B cell (primary cell): ENCODE data around the gene TXNDC11. TPM values are rescaled to one million over a fixed set of nuclear protein-coding genes. Genes with fewer than 3 reads are reported as not detected.
A peak's percentile ranks its signal among the peaks of the same experiment; 100 is the strongest.

Experiments used
- ATAC-seq: fragments of 200-7000 bp; cut with Tn5 transposase; one replicate; pipeline ENCODE4 v1.10.0; 2021; ENCODE audit warnings: low read depth, mild to moderate bottlenecking, moderate number of reproducible peaks, moderate library complexity
- CTCF ChIA-PET: fragments of 350-600 bp; sonication (Branson Sonifier 250); formaldehyde crosslinking; loops from one replicate; lab custom pipeline; 2021; ENCODE audit warnings: antibody characterized with exemption, inconsistent platforms; lab: Charles Lee
- POLR2A ChIA-PET: fragments of 350-600 bp; sonication (Branson Sonifier 250); formaldehyde crosslinking; loops from one replicate; lab custom pipeline; 2021; ENCODE audit warnings: antibody characterized with exemption; lab: Charles Lee
- DNase-seq: peaks from one replicate; pipeline ENCODE4 v3.0.0; 2013
- H2AFZ ChIP-seq: 2 replicates; pipeline ENCODE4 v1.6.1; 2012; ENCODE audit warnings: mild to moderate bottlenecking, low read depth, low read length; ENCODE audit not compliant: insufficient read depth, poor library complexity, severe bottlenecking
- H3K27ac ChIP-seq, 2 donors: 1 replicate in 1 of 2; 2 replicates in 1 of 2; pipeline ENCODE4 v1.5.1; 2012 to 2013; ENCODE audit warnings: low read length in 2 of 2, mild to moderate bottlenecking in 2 of 2, moderate library complexity in 1 of 2
- H3K27me3 ChIP-seq, 4 experiments: fragments of 200-600 bp in 1 of 4; sonication (generic) in 1 of 4; replicated peaks in 1 of 4; 1 replicate in 2 of 4; 2 replicates in 2 of 4; pipeline versions ENCODE4 v1.6.1 to v1.7.0; 2013 to 2016; ENCODE audit warnings: low read length in 3 of 4, mild to moderate bottlenecking in 2 of 4, mixed read lengths in 1 of 4, moderate library complexity in 1 of 4; ENCODE audit not compliant: insufficient read depth in 4 of 4, control insufficient read depth in 3 of 4; ENCODE audit errors: control extremely low read depth in 1 of 4
- H3K36me3 ChIP-seq, 2 experiments: replicated peaks in 1 of 2; 1 replicate in 1 of 2; 2 replicates in 1 of 2; pipeline versions ENCODE4 v1.6.1 to v1.7.1; 2013; ENCODE audit warnings: low read length in 1 of 2; ENCODE audit not compliant: insufficient read depth in 2 of 2, control insufficient read depth in 1 of 2; ENCODE audit errors: control extremely low read depth in 1 of 2, extremely low read depth in 1 of 2
- H3K4me1 ChIP-seq, 2 donors: fragments of 200-600 bp in 1 of 2; sonication (generic) in 1 of 2; 1 replicate in 1 of 2; 2 replicates in 1 of 2; pipeline versions ENCODE4 v1.5.1 to v1.6.1; 2013 to 2017; ENCODE audit warnings: low read length in 2 of 2; ENCODE audit not compliant: control insufficient read depth in 2 of 2, insufficient read depth in 2 of 2
- H3K4me2 ChIP-seq: replicated peaks from 2 replicates; pipeline ENCODE3; 2012; ENCODE audit warnings: mild to moderate bottlenecking, low read depth, low read length; ENCODE audit not compliant: poor library complexity, severe bottlenecking
- H3K4me3 ChIP-seq, 5 experiments: fragments of 200-600 bp in 1 of 5; sonication (generic) in 1 of 5; 1 replicate in 3 of 5; 2 replicates in 2 of 5; pipeline versions ENCODE4 v1.5.1 to v1.7.0; 2011 to 2016; ENCODE audit warnings: low read length in 4 of 5, mild to moderate bottlenecking in 4 of 5, low read depth in 2 of 5, control low read depth in 1 of 5, moderate library complexity in 1 of 5; ENCODE audit not compliant: insufficient read depth in 1 of 5; ENCODE audit errors: control extremely low read depth in 1 of 5, extremely low read depth in 1 of 5
- H3K79me2 ChIP-seq: fragments of 200-600 bp; sonication (generic); one replicate; pipeline ENCODE4 v1.6.0; 2016; ENCODE audit warnings: low read length; ENCODE audit not compliant: control insufficient read depth, insufficient read depth
- H3K9ac ChIP-seq: fragments of 200-600 bp; sonication (generic); 2 replicates; pipeline ENCODE4 v1.6.1; 2017; ENCODE audit warnings: mild to moderate bottlenecking, low read length, moderate library complexity
- H3K9me3 ChIP-seq, 3 donors: one replicate each; pipeline versions ENCODE4 v1.6.1 to v1.7.1; 2013; ENCODE audit warnings: low read length in 2 of 3; ENCODE audit not compliant: control insufficient read depth in 2 of 3, insufficient read depth in 1 of 3; ENCODE audit errors: control extremely low read depth in 1 of 3
- H4K20me1 ChIP-seq: 2 replicates; pipeline ENCODE4 v1.6.0; 2012; ENCODE audit warnings: mild to moderate bottlenecking, low read length; ENCODE audit not compliant: insufficient read depth, control insufficient read depth, poor library complexity, severe bottlenecking
- H3K27ac Mint-ChIP-seq: one replicate; pipeline ENCODE4 v1.8.0; 2021; ENCODE audit warnings: mixed read lengths
- H3K27me3 Mint-ChIP-seq: one replicate; pipeline ENCODE4 v1.8.0; 2021; ENCODE audit warnings: mixed read lengths
- H3K4me1 Mint-ChIP-seq: one replicate; pipeline ENCODE4 v1.8.0; 2021; ENCODE audit warnings: mixed read lengths
- H3K4me3 Mint-ChIP-seq: one replicate; pipeline ENCODE4 v1.8.0; 2021; ENCODE audit warnings: mixed read lengths
- H3K9me3 Mint-ChIP-seq: one replicate; pipeline ENCODE4 v1.8.0; 2022; ENCODE audit warnings: mixed read lengths; ENCODE audit not compliant: insufficient read depth
- CTCF ChIP-seq: fragments of 200-600 bp; IDR thresholded peaks from one replicate; pipeline ENCODE4 v1.8.0; 2022; ENCODE audit warnings: antibody characterized with exemption, mild to moderate bottlenecking
- EZH2 ChIP-seq: IDR thresholded peaks from 2 replicates; pipeline ENCODE4 v1.6.1; 2012; ENCODE audit warnings: borderline replicate concordance, low read depth, mild to moderate bottlenecking, moderate library complexity, low read length; ENCODE audit not compliant: insufficient read depth, poor library complexity, severe bottlenecking
- WGBS: methylation state at CpG from one replicate; pipeline ENCODE4 v1.1.5; 2013; ENCODE audit warnings: missing lambda C conversion rate; ENCODE audit not compliant: insufficient coverage; 5-methylcytosine and 5-hydroxymethylcytosine counted together
- intact Hi-C: fragments of 100-400 bp; cut with micrococcal nuclease; formaldehyde crosslinking; loops from one replicate; pipeline ENCODE4 v1.10.0; 2022
- polyA plus RNA-seq: library from polyadenylated mRNA; depleted of rRNA; stranded (reverse); fragments of >200 nt; gene quantifications from 2 replicates; pipeline ENCODE4 v1.2.3, GENCODE V29; 2012
- total RNA-seq, 2 donors: library from RNA; stranded (reverse); fragments of 120-200 nt in 1 of 2; gene quantifications; 1 replicate in 1 of 2; 2 replicates in 1 of 2; pipeline versions ENCODE4 v1.2.3 to v1.2.4, GENCODE V29; 2013 to 2022

TXNDC11 gene
- total and polyA plus RNA-seq, 2 donors (not counting 1 experiment from before 2014, with no cell fraction given), result 50.2 to 76.9 TPM

DNA sequence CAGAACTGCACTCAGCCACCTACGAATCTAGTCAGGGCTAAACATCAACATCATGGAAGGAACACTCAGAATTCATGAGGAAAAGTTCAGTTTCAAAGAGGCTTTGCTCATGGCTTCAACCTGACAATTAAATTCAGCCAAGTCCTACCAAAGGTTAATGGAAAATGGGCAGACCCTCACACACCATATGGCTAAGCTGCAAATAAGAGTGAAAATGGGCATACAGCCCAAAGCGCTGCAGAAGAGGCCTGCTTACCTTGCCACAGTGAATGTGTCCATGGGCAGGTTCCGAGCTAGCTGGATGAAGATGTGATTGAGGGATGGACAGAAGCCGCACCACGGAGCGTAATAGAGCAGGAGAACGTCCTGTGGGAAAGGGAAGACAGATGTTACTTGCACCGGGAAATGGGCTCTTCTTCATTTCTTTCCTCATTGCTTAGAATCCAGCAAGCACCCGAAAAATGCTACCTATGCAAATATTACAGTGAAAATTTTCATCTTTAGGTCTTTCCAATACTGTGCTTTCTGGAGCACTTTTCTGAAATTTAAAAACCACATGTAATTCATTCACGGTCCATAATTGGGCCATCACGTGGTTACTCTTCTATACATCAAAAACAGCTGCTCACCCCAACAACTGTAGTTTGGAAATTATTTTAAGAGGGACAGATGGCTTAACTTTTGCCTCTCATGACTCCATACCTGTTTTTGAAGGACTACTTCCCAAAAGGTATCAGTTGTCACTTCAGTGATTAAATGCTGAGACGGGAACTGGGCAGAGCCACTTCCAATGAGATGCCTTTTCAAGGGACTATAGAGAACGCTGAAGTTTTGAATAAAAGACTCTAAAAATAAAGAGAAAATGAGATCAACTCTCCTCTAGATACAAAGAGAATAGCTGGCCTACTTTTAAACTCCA is 54.8 kb downstream of the TXNDC11 start:
- POLR2A ChIA-PET, result interaction anchor here (0.7 to 3.5 kb wide), 3 partner anchors 19 to 70 kb away, joined by 3 to 19 read pairs (median 4); partner anchors contain the start of genes SNN and TXNDC11

More for the DNA sequence above, 54.8 kb downstream of the TXNDC11 start:
- no peak overlapping the region for H2AFZ ChIP-seq
- H3K79me2 ChIP-seq, result peaks cover 59% of the 10 kb centered on the region
- Mint-ChIP-seq H3K27ac (peak overlapping the region; percentile 89), H3K4me1 (peaks cover 89% of the 10 kb centered on the region), H3K9me3 (no peaks in the 10 kb centered on the region), H3K4me3 (peak overlapping the region; percentile 61), H3K27me3 (no peaks in the 10 kb centered on the region)
- DNase-seq (peak; percentile 6), ATAC-seq (no peak)
- H3K4me3 ChIP-seq, result peak overlapping the region in 1 of 5 experiments; percentile 18
- peaks cover 84% of the 10 kb centered on the region in 2 donors for H3K4me1 ChIP-seq
- H3K4me2 ChIP-seq, result peak overlapping the region; percentile 68
- H3K36me3 ChIP-seq, result peaks cover 0 to 66% of the 10 kb centered on the region in 2 experiments
- CTCF ChIA-PET, result interaction anchor here (0.7 to 4.1 kb wide), 13 partner anchors 9 to 723 kb away, joined by 3 to 36 read pairs (median 6); partner anchors contain the start of gene ZC3H7A
- H4K20me1 ChIP-seq, result no peaks in the 10 kb centered on the region
- TF ChIP-seq EZH2 (no peak), CTCF (no peak)
- no peaks in the 10 kb centered on the region for H3K27me3 ChIP-seq
- H3K9me3 ChIP-seq, result no peaks in the 10 kb centered on the region
- no peak overlapping the region for H3K9ac ChIP-seq
- H3K27ac ChIP-seq, result peak overlapping the region; percentile 5 to 89
- intact Hi-C loops, result loop anchor here (2.0 to 10.0 kb wide), 4 partner anchors 55 to 813 kb away; partner anchors contain the start of genes CIITA, SOCS1 and TXNDC11
- 90% methylated on average over 7 of the region's 13 CpGs for WGBS
